SU-DHL-6 (cell line): ENCODE results near the gene NSD1.

Experiments
- EZH2phosphoT487 ChIP-seq: fragments of 200-600 bp; sonication (generic), shearing (Covaris generic); conservative IDR thresholded peaks from 2 replicates; pipeline ENCODE4 v1.6.1; 2018; ENCODE audit warnings: mild to moderate bottlenecking, antibody characterized with exemption, low read length, moderate library complexity, mixed read lengths
- TF ChIP-seq, protein P1 (sequence below): fragments of 200-600 bp; sonication (generic); IDR thresholded peaks from one replicate; pipeline ENCODE4 v1.5.1; 2017; ENCODE audit warnings: antibody characterized with exemption, mild to moderate bottlenecking, low read length, moderate library complexity; ENCODE audit not compliant: insufficient read depth, poor library complexity, severe bottlenecking

DNA sequence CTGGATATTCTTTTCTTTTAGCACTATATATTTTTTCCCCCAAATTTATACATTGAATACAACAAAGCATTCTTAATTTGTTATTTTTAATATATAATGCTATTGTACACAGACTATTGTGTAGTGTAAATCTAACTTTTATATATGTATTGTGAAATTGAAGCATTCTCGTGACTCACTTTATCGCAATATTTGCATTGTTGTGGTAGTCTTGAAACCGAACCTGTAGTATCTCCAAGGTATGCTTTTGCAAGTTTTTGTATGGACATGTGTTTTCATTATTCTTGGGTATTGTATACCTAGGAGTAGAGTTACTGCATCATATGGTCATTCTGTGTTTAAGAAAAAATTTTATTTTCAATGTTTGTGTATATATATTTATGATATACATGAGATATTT, 49.6 kb downstream of the NSD1 start:
- TF ChIP-seq, protein P1, sequence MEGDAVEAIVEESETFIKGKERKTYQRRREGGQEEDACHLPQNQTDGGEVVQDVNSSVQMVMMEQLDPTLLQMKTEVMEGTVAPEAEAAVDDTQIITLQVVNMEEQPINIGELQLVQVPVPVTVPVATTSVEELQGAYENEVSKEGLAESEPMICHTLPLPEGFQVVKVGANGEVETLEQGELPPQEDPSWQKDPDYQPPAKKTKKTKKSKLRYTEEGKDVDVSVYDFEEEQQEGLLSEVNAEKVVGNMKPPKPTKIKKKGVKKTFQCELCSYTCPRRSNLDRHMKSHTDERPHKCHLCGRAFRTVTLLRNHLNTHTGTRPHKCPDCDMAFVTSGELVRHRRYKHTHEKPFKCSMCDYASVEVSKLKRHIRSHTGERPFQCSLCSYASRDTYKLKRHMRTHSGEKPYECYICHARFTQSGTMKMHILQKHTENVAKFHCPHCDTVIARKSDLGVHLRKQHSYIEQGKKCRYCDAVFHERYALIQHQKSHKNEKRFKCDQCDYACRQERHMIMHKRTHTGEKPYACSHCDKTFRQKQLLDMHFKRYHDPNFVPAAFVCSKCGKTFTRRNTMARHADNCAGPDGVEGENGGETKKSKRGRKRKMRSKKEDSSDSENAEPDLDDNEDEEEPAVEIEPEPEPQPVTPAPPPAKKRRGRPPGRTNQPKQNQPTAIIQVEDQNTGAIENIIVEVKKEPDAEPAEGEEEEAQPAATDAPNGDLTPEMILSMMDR = no peak
- no peak for TF ChIP-seq EZH2phosphoT487
